BJ (cell line): Measurements from ENCODE around the gene ACAD8. TPM values are rescaled to one million over a fixed set of nuclear protein-coding genes. Genes with fewer than 3 reads are reported as not detected.
"Not testable (repeated sequence)": the region's sequence is repeated elsewhere in the genome, so short reads cannot be mapped to it uniquely, and the experiment has no call there.

ENCODE experiments used
- CTCF ChIA-PET: fragments of 350-600 bp; formaldehyde crosslinking; extraction: SDS; loops from one replicate; lab custom pipeline; 2021; ENCODE audit warnings: antibody characterized with exemption, inconsistent platforms; lab: Yijun Ruan, JAX
- POLR2A ChIA-PET: fragments of 300-600 bp; sonication (Branson Sonifier 250); formaldehyde crosslinking; extraction: SDS; loops from one replicate; lab custom pipeline; 2021; ENCODE audit warnings: antibody characterized with exemption; lab: Charles Lee
- DNase-seq: peaks from one replicate; pipeline ENCODE4 v3.0.0-alpha.2; 2011; ENCODE audit warnings: low read depth
- H3K27me3 ChIP-seq: 2 replicates; pipeline ENCODE4 v1.6.0; 2011; ENCODE audit warnings: low read length; ENCODE audit not compliant: control insufficient read depth, insufficient read depth
- H3K36me3 ChIP-seq: 2 replicates; pipeline ENCODE4 v1.5.1; 2011; ENCODE audit warnings: low read length; ENCODE audit not compliant: control insufficient read depth, insufficient read depth
- H3K4me3 ChIP-seq: 2 replicates; pipeline ENCODE4 v1.5.1; 2011; ENCODE audit warnings: low read depth, mild to moderate bottlenecking, control low read depth, low read length
- polyA plus RNA-seq: library from polyadenylated mRNA; depleted of rRNA; stranded (reverse); fragments of >200 nt; gene quantifications from 2 replicates; pipeline ENCODE4 v1.2.3, GENCODE V29; 2011
- TF ChIP-seq, protein P1 (sequence below): IDR thresholded peaks from 2 replicates; pipeline ENCODE4 v1.5.1; 2011; ENCODE audit warnings: low read depth, mild to moderate bottlenecking, control low read depth, inconsistent platforms, low read length, moderate library complexity; ENCODE audit not compliant: insufficient read depth

The ACAD8 gene
- polyA plus RNA-seq, 1 experiment = 19.4 TPM

DNA sequence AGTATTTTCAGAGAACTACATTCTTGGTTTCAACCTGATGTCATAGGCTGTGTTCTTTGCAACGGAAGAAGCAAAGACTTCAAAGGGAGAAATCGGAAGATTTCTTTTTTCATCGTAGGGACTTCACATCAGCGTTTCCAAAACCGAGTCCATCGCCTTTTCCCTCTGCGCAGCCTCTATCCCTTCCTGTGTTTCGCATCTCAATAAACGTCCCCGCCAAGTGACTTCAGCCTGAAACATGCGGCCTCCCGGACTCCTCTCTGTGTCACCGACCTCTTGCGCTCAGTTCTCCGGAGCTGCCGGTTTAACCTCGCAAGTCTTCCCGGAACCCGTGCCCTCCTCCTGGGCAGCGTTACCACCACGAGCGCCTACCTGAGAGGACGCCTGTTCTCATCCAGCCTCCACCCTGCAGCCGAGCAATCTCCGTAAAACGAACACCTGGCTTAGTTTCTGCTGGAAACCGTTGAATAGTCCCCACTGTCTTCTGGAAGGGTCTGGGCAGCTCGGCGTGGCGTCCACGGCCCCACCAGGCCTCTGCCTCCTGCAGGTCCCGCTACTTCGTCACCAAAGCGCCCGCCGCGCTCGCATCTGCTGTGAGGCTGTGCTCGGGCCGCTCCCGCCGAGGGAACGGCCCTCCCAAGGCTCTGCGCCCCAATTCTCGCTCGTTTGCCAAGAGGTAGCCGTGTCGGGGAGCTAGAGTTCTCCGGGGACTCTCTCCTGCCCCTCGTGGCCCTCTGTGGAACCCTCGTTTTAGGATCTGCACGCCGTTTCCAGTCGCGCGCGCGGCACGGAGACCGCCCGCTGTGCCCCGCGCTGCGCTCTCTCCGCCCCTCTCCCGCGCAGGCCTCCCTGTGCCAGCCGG, 22.4 kb downstream of the ACAD8 start, which contains the start of gene GLB1L3:
Gene GLB1L3 (plus strand): TSS at position 846 of the 862 bp plus-strand sequence. CDS start 362 bp downstream, outside the sequence.
- ChIA-PET POLR2A (no interaction called here), CTCF (interaction anchor here (0.8 to 1.3 kb wide), 2 partner anchors 12 to 14 kb away, joined by 3 read pairs; no protein-coding TSS in a partner anchor)
- TF ChIP-seq, protein P1, sequence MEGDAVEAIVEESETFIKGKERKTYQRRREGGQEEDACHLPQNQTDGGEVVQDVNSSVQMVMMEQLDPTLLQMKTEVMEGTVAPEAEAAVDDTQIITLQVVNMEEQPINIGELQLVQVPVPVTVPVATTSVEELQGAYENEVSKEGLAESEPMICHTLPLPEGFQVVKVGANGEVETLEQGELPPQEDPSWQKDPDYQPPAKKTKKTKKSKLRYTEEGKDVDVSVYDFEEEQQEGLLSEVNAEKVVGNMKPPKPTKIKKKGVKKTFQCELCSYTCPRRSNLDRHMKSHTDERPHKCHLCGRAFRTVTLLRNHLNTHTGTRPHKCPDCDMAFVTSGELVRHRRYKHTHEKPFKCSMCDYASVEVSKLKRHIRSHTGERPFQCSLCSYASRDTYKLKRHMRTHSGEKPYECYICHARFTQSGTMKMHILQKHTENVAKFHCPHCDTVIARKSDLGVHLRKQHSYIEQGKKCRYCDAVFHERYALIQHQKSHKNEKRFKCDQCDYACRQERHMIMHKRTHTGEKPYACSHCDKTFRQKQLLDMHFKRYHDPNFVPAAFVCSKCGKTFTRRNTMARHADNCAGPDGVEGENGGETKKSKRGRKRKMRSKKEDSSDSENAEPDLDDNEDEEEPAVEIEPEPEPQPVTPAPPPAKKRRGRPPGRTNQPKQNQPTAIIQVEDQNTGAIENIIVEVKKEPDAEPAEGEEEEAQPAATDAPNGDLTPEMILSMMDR = peak; percentile 46
- no peak for DNase-seq
- no peak within 1 kb of the TSS for H3K4me3 ChIP-seq
- peaks cover 48% of the 10 kb centered on the region for H3K27me3 ChIP-seq
- H3K36me3 ChIP-seq = no peaks in the 10 kb centered on the region

DNA sequence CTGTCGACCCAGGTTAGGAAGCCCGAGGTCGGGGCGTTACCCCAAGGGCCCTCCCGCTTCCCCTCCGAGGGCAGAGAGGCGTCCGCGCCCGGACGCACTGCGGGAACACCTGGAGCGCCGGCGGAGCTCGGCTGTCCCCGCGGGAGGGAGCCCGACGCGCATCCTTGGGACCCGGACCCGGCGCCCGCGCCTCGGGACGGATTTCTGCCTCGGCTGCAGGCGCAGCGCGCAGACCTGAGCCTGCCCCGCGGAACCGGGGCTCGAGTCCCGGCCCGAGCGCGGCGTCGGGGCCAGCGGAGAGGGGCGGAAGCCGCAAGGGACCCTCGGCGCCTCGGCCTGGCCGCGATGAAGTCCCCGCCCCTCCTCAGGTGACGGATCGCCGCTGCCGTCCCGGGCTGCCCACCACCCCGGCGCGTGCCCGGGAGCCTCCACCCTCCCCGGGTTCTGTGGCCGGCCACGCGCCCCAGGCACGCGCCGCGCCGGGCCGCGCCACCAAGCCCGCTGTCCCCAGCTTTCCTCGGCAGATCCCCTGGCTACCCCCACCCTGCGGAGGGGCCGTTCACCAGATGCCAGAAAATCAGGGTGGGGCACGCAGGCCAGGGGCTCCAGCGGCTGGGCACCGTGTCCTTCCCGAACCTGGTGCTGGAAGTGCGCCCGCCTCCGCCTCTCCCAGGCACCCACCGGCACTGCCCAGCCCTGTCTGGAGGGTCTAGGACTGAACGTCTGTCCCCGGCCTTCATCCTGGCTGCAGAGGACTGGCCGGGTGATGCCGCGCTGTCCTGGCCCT, 23.2 kb downstream of the ACAD8 start:
- no peak for DNase-seq
- POLR2A ChIA-PET = no interaction called here
- no peak overlapping the region for H3K4me3 ChIP-seq
- TF ChIP-seq, protein P1 = no peak
- H3K36me3 ChIP-seq = no peaks in the 10 kb centered on the region
- H3K27me3 ChIP-seq = peaks cover 44% of the 10 kb centered on the region
- CTCF ChIA-PET = interaction anchor here (1.3 kb wide), 1 partner anchor 15 kb away, joined by 3 read pairs; no protein-coding TSS in a partner anchor

DNA sequence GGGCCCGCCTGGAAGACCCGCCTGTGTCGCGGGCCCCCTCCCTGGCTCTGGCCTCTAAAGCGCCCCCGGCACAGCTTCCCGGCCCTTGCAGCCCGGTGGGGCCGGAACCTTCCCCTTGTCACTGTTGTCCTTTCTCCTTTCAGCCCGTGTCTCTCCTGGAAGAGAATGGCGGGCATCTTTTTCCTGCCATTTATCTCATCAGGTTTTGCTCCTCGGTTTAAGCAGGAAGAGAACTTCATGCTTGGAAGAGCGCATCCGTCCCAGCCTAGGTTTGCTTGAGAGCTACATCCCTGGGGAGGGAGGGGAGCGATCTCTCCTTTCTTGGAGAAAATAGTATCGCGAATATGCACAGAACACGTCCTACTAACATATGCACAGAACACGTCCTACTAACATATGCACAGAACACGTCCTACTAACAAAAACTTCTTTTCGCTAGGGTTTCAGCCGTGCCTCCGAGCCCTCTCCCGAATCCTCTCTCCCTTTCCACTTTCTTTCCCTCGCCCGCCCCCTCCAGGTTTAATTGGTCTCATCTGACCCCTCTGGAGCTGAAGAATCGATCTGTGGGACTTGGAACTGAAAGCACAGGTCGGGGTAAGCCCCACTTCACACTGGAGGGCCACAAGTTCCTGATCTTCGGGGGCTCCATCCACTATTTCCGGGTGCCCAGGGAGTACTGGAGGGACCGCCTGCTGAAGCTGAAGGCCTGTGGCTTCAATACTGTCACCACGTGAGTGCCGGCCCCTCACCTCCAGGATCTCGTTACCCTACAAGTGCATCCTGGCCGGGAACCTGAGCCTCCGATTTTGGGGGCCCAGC, 24.0 kb downstream of the ACAD8 start:
- Histone ChIP-seq H3K27me3 (peaks cover 40% of the 10 kb centered on the region), H3K4me3 (no peak overlapping the region), H3K36me3 (no peaks in the 10 kb centered on the region)
- TF ChIP-seq, protein P1 = no peak
- DNase-seq = no peak
- POLR2A ChIA-PET = no interaction called here
- CTCF ChIA-PET = no interaction called here

DNA sequence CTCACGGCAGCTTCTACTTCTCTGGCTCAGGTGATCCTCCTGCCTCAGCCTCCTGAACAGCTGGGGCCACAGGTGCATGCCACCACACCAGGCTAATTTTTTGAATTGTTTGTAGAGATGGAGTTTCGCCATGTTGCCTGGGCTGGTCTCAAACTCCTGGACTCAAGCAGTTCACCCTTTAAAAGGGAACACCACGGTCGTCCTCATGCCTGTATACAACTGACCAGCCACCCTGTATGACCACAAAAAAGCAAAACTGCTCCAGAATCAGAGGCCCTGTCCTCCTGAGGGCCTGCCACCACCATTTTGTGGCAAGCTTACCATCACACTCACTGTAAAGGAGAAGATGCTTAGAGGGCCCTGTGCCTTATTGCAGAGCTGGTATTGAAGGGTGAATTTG, 25.0 kb downstream of the ACAD8 start:
- ChIA-PET CTCF (interaction anchor here (0.6 to 0.9 kb wide), 3 partner anchors 12 to 228 kb away, joined by 3 to 5 read pairs (median 3); no protein-coding TSS in a partner anchor), POLR2A (no interaction called here)
- Histone ChIP-seq H3K27me3 (peaks cover 33% of the 10 kb centered on the region), H3K4me3 (no peak overlapping the region), H3K36me3 (no peaks in the 10 kb centered on the region)
- TF ChIP-seq, protein P1 = no peak
- no peak for DNase-seq

DNA sequence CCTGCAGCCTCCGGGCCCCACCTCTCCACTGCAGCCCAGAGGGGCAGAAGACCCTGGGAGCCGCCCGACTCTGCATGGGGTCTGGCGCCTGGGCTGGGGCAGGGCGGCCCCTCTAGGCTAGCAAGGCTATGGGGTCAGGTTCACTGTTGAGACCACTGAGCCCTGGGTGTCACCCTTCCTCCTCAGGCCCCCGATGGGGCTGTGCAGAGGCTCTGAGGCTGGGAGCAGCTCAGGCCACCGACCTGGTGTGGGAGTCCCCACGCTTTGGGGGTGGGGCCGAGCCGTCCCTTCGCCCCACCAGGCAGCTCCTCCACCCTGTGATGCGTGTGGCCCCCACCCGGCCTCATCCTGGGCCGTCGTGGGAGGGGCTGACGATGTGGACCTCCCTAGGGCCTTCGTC, 28.3 kb downstream of the ACAD8 start:
- DNase-seq, H3K4me3 ChIP-seq, H3K36me3 ChIP-seq, POLR2A ChIA-PET: not testable (repeated sequence)
- H3K27me3 ChIP-seq = peaks cover 12% of the 10 kb centered on the region
- CTCF ChIA-PET = interaction anchor here (1.8 kb wide), 1 partner anchor 20 kb away, joined by 5 read pairs; no protein-coding TSS in a partner anchor
